HuH-7.5 (cell line): ENCODE measurements around the gene FHIT.
"Not testable (repeated sequence)": the region's sequence is repeated elsewhere in the genome, so short reads cannot be mapped to it uniquely, and the experiment has no call there.

Experiments
- DNase-seq: peaks from one replicate; pipeline ENCODE4 v3.0.0; 2011; ENCODE audit warnings: low spot score

FHIT gene

DNA sequence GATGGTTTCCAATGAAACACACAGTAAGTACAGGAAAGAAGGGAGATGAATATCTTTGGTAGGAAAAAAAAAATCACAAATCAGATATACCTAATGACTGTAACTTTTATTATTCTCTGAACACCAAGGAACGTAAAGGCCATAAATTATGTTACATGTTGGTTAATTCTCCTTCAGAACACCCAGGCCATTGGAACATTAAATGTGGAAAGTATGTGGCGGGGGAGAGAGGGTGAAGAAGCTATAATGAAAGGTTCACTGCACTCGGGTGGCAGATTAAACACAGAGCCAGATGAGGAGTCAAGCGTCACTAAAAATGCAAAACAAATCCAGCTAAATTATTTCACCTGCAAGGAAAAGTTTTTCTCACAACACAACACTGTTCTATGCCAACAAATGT lies 193.8 kb downstream of the FHIT start:
- DNase-seq = no peak

DNA sequence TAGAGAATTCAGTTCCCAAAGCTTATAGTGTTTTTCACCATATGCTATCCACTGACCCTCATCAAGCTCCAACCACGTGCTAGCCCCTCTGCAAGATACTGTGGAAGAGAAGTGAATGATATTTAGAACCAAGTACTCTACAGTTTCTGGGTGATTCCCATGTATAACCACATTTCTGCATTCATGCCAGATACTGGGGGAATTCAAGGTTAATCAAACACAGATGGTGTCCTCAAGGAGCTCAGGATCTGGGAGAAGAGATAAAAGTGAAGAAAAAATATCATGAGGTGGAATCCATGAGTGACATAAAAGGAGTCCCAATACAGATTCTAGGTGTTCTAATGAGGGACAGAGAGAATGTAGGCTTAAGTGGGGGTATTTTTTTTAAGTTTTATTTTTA lies 195.8 kb downstream of the FHIT start:
- no peak for DNase-seq

DNA sequence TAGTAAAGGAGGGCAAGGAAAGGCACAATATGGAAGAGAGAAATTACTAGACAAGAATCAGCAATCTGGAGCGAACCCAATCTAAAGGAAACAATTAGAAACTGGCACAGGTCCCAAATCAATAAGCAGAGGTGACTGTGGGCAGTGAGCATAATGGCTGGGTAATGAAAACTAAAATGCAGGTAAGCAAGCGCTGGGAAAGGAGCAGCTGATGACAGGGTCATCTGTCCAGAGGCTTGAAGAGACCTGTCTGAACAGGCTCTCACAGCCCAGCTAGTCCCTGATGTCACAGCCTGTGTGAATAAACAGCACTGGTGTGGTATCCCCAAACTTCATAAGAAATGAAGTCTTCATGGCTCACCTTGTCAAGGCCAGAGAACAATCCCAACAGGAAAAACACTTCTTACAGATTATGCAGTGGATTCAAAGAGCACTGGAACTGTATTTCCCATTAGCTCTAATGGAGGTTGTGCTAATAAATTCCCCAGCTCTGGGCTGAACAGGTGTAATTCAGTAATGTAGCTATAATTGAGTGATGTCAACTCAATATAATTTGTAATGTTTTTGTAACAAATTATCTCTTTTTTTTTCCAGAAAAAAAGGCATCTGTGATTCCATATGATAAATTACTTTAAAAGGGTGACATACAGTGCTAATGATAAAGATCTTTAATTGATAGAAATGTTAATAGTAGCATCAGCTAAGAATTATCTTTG lies 197.3 kb downstream of the FHIT start:
- no peak for DNase-seq

DNA sequence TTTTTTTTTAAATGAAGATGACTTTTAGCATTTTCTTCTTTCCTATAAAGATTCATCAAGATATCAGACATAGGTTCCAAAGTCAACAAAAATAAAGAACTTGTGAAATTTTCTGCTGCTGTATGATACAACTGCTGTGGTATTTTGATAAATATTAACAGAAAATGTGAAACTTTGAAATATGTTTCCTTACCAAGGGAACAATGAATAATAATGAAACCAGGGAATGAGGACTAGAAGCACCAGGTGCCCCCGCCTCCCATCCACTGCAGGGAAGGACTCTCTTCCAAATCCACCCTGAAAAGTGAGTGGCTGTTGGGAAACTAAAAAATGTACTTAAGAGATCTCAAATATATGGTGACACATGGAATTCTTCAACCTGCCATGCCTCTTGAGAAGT lies 198.4 kb downstream of the FHIT start:
- DNase-seq = no peak

DNA sequence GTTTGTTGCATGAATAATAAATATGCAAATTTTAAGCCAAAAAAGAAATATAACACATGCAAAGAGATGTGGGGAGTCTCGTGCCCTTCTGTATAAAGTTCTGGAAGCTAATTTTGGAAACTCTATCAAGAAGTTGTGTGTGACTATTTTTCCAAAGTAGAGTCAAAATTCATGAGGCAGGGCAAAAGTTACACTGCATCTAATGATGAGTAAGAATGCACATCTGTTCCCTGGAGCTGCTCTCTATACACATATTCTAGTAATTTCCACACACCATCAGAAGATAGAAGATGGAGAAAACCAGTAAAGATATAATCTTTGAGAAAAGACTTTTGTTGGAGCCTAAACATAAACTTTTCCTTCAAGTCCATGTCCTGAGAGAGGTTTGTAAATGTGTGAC lies 199.6 kb downstream of the FHIT start:
- no peak for DNase-seq

DNA sequence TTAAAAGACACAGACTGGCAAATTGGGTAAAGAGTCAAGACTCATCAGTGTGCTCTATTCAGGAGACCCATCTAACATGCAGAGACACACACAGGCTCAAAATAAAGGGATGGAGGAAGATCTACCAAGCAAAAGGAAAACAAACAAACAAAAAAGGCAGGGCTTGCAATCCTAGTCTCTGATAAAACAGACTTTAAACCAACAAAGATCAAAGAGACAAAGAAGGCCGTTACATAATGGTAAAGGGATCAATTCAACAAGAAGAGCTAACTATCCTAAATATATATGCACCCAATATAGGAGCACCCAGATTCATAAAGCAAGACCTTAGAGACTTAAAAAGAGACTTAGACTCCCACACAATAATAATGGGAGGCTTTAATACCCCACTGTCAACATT lies 206.1 kb downstream of the FHIT start:
- not testable (repeated sequence) for DNase-seq

DNA sequence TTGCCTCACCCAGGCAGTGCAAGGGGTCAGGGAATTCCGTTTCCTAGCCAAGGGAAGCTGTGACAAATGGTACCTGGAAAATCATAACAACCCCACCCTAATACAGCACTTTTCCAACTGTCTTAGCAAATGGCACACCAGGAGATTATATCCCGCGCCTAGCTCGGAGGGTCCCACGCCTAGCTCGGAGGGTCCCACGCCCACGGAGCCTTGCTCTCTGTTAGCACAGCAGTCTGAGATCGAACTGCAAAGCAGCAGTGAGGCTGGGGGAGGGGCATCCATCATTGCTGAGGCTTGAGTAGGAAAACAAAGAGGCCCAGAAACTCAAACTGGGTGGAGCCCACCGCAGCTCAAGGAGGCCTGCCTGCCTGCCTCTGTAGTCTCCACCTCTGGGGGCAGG lies 208.1 kb downstream of the FHIT start:
- no peak for DNase-seq

DNA sequence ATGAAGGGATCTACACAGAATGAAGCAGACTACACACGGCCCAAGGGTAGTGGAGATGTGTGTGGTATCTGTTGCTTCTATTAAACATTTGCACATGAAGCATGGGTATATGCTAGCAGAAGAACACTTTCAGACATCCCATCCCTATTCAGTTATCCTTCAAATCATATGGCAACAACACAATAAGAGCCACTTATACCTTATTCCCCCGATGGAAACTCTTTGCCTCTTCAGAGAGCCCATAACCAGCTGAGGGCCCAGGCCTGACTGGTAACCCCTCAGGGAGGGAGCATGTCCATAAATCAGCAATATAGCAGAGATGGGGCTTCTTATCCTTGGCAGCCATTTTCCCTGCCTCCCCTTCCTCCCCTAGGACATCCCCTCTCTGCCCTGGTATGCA lies 210.6 kb downstream of the FHIT start:
- DNase-seq = no peak

DNA sequence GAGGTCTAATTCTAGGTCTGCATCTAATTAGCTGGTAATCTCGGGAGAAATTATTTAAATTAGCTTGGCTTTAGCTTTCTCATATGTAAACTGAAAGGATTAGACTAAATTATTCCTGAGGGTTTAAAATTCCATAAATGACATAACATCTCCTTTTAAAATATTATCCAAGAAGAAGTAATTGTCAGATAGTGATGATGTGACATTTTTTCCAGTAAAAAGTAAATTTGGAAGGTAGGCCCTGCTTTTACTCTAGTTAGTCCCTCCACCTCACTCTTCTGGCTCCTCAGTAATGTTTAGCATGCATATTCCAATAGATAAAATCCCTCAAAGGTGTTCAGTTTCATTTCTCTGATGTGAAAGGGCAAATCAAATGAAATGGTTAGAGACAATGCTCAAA lies 215.7 kb downstream of the FHIT start:
- DNase-seq = no peak

DNA sequence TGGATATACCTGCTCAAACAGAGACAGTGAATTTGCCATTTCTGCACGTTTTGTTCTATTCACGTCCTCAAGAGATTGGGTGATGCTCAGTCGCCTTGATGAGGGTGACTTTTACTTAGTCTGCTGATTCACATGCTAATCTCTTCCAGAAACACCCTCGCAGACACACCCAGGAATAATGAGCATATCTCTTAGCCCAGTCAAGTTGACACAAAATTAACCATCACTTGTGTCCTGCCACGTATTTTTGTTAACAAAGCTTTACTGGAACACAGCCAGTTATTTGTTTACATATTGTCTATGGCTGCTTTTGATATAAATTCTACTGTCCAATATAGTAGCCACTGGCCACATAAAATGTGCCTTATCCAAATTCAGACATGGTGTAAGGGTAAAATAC lies 218.3 kb downstream of the FHIT start:
- DNase-seq = no peak

DNA sequence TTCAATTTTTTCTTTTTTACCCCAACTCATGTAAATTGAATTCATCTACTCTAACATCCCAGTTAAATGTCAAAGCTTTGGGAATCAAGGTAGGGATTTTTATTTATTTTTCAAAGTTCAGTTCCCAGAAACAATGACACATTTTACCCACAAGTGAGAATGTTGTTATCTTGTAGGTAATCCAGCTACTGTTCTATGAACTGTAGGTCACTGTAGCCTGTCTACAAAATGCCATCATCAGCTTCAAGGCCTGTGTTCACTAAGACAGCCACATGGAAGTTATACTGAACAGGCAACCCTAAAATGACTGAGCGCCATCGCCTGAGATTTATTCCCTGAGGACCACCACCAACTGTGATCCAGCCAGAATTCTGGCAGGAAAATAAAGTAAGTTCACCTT lies 219.7 kb downstream of the FHIT start:
- no peak for DNase-seq

DNA sequence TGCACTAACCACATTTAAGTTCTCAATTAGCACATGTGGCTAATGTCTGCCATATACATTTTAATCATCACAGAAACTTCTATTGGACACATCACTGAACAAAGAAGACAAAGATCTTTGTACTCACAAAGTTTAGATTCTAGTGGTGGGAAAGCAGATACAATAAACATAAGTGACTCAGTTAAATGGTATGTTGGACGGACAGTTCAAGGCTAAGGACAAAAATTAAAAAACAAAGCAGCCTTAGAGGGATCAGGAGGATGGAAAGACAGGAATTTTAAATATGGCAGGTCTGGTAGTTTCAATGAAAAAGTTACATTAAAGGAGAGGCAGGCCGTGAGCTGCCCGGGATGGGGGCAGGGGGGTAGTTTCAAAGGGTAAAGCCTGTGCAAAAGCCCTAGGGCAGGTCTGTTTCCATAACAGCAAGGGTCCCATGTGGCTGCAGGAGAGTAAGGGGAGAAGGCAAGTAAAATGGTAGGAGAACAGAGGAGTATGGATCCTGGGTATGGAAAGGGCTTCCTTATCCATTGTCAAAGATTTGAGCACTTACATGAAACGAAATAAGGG lies 220.7 kb downstream of the FHIT start:
- DNase-seq = no peak

DNA sequence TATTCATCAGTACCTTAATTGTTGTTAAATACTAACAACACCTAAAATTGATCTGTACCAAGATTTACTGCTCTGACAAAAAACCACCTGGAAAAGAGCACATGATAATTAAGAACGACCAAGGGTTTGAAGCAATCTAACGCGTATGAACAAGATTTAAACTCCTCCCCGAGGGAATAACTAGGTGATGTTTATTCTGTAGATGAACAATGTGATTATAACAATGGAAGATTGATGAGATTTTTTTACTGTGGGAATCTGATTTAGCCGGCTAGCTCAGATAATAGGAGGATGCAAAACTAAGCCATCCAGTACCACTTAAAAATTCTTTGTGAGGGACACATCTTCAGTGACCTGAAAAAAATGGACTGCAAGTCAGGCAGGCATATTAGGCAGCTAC lies 222.1 kb downstream of the FHIT start:
- DNase-seq = no peak

DNA sequence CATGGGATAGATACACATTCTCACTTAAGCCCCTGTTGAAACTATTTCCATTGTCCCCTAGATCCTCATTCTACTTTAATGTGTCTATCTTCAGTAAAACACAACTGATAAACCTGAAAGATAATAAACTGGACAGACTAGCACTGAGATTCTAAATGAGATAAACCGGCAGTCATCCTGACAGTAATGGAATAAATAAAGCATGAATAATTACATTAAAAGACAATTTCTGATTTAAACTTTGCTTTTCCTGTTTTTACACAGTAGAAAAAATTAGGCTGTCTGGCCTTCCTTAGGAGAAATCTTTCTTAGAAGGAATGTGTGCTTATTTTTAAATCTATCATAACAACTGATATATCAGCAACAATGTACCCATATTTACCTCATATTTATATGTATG lies 232.4 kb downstream of the FHIT start:
- no peak for DNase-seq

DNA sequence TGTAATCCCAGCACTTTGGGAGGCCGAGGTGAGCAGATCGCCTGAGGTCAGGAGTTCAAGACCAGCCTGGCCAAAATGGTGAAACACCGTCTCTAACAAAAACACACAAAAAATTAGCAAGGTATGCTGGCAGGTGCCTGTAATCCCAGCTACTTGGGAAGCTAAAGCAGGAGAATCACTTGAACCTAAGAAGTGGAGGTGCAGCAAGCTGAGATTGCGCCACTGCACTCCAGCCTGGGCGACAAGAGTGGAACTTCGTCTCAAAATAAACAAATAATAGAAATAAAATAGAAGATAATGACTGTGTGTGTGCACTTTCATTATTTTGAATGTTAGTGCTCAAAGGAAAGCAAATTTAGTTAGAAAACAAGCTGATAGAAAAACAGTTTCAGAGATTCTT lies 234.2 kb downstream of the FHIT start:
- DNase-seq = not testable (repeated sequence)

DNA sequence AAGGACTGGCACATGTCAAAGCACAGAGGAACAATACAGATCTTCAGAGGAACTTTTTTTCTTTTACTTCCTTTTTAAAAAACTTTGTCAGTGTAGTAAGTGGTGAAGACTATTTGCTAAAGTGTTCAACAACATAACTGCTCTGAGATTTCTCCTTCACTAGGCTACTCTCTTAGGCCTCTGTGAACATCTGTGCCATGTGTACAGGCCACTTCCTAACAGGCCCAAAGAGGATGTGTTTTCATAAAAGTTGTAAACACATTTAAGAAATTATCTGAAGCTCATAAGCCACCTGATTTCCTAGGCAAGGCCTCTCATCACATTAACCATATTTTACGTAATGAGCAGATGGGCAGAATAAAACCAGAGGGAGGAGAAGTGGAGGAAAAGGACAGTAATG lies 235.4 kb downstream of the FHIT start:
- no peak for DNase-seq

DNA sequence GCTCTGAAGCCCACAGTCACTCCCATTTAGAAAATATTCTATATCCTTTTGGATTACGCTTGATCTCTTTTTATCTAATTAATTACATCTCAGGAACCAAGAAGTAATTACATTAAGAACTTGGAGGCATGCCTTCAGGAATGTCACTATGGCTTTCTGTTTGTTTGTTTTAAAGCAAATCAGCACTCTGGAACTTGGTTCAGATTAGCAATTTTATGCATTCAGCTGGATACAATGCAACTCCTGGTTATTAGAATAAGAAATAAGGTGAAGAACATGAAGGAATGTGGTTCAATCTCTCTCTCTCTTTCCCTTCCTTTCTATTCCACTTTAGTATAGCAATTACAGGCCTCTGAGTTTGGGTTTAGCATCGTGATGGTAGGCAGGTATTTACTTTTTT lies 235.8 kb downstream of the FHIT start:
- no peak for DNase-seq

DNA sequence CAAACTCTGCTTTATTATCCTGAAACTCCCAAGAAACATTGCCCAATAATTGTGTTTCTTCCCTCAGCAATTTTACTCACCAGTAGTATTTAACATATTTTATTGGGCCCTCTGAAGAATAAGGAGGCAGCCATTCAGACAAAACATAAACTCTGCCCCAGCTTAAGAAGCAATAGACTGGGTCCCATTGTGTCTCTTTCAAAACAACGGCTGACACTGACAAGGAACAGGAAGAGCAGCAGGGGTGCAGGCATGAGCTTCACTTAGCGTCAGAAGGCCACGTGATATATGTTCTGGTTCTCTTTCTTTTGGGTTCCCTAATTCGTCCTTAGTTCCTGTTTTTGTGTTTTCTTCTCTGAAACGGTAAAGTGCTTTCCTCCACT lies 242.3 kb downstream of the FHIT start:
- DNase-seq = no peak

DNA sequence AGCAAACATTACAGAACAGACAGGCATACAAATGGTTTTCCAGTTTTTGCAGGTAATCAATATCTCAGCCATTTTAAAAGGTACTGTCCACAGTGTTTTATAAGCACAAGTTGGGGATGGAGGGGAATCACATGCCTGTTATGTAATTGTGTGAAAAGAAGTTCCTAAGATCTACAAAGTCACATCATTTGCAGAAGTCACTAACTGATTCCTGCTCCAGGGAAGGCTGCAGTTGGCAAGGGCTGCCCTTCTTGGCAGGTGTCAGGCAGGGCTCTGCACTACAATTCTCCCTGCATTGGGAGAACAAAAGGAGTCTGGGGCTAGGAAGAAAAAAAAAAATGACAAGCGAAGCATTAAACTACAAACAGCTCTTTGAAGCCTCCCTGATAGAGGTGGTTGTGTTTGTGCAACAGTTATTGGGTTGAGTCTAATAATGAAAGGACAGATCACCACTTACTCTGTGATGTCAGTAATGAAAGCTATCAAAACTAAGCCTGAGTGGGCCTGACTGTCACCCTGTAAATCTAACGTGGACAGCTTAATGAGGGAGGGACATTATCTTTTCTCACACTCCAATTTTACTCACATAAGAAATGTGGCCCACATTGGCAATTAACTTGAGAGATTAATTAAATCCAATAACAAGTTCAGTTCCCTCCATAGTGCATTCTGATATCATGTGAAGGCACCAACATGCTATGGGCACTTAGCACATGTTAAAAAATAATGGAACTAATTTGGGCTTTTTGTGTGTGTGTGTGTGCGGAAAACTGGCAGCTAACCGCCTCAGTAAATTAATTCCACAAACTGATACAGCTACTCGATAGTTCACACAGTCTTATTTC lies 242.9 kb downstream of the FHIT start:
- no peak for DNase-seq

DNA sequence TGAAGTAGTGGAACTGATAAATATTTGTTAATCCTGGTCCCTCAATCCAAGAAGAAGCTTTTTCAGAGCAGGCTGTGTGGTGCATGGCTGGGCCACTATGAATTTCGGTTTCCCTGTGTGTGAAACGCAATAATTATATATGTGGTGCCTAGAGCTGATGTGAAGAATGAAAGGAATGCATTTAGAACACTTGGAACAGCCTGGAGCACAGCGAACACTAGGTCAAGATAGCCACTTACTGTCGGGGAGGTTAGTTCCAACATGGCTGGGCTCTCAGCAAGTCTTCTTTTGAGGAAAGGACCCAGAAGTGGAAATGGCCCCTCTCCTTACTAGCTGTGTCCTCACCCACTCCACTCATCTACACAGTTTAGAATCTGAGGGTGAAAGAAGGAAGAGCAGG lies 245.7 kb downstream of the FHIT start:
- no peak for DNase-seq

DNA sequence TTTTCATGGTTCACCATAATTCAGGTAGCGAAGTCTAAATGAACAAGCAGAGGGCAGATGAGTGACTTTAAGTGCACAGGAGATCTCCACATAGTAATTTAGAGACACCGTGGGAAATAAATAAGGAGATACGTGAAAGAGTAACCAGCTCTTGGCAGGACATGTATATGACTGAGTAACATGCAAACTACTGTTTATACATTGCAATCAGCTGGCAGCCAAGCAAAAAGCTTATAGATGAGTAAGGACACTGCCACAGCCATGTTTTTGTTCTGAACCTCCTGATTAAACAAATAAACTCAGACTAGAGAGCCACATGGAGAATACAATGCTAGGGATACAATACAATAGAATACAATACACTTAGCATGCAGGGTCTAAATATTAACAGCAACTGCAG lies 252.4 kb downstream of the FHIT start:
- no peak for DNase-seq

DNA sequence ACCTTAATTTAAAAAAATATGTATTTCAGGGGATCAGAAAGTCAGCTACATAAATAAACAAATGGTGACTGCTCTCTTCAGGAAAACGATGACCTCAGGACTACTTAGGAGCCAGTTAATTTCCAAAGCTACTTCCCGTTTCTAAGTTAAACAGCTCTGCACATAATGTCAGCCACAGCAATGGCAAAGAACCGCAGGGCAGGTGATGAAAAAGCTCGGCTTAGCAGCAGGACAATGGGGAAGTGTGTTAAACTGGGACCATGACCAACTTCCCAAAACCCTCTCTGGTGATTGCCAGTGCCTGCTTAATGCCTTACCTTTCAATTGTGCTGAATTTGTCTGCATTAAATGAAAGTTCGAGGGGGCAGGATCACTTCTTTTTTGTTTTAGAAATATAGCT lies 258.9 kb downstream of the FHIT start:
- DNase-seq = no peak

DNA sequence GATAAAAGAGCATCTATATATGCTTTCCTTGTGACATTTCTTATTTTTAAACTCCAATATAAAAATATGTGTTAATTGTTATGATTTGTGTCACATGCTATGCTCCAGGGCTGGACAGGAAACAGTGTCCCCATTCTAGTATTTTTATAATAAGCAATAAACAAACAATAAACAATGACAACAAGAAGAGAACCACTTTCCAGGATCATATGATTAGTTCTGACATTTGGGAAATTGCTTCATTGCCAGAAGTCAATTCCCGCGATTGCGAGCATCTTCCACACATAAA lies 260.9 kb downstream of the FHIT start:
- DNase-seq = no peak
